DMS53 (cell line): ENCODE data around the gene SGK2.
"Not testable (repeated sequence)": the region's sequence is repeated elsewhere in the genome, so short reads cannot be mapped to it uniquely, and the experiment has no call there.

Source experiments
- DNase-seq: peaks from one replicate; lab custom pipeline; 2025; lab: John Stamatoyannopoulos, UW

Gene SGK2

GRCh38 chr20:43563429-43563828 lies 4.6 kb downstream of the SGK2 start:
- no peak for DNase-seq

DNA sequence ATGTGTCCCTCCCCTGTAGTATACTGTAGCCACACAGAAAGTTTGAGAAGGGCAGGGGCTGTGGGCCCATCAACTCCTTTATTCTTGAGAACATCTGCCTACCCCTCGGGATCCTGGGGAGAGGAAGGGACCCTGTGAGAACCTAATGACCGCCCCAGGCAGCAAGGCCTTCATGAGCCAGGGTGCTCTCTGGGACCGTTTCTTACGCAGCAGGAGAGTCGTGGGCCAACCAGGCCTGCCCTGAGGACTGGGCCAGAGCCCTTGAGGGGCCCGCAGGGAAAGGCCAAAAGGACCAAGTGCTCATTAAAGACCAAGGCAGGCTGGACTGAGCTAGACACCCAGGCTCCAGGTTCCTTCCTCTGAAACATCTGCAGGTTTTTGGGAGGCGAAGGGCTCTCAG lies 5.2 kb downstream of the SGK2 start:
- no peak for DNase-seq

- no peak for DNase-seq
Measured at GRCh38 chr20:43564455-43564854, 5.6 kb downstream of the SGK2 start.

GRCh38 chr20:43564993-43565757 lies 6.3 kb downstream of the SGK2 start:
- no peak for DNase-seq

DNA sequence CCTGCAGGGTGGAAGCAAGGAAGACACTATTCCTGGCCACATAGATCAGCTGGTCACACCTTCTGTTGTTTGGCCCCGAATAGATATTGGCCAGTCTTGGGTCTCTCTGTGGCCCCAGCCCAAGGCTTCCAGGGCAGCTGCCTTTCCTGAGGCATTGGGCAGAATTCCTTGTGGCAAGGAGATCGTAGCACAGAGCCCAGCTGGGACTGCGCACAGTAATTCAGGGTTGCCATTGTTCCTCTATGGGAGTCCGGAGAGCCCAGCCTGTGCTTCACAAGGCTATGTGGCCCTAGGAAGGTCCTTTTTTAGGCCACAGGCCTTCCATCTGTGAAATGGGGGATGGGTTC lies 6.9 kb downstream of the SGK2 start:
- DNase-seq = no peak

DNA sequence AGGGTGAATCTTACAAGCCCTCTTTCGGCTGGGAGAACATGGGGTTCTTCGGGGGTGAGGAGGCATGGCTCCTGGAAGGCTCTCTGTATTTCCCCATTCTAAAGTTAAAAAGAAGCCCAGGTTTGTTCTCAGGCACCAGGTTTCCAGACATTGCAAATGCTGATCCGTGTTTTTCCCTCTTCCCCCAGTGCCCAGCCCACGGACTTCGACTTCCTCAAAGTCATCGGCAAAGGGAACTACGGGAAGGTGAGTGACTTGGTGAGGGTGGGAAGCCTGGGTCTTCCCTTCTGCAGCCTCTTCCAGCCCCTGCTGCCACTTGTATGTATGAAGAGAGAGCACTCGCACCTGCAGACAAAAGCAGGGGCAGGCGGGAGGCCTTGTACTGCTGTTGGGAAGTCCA lies 8.7 kb downstream of the SGK2 start:
- no peak for DNase-seq

GRCh38 chr20:43568706-43569105 lies 9.9 kb downstream of the SGK2 start:
- DNase-seq = no peak

DNA sequence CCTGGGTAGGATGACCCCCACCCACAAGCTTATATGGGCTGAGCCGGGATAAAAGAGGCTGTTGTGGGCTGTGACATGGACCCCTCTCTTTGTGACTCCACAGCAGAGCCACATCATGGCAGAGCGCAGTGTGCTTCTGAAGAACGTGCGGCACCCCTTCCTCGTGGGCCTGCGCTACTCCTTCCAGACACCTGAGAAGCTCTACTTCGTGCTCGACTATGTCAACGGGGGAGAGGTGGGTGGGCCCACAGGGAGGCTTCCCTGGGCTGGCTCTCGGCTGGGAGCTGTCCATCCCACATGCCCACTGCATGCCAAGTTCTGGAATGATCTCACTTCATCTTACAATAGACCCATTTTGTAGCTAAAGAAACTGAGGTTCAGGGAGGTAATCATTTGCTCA lies 10.5 kb downstream of the SGK2 start:
- DNase-seq = no peak

DNA sequence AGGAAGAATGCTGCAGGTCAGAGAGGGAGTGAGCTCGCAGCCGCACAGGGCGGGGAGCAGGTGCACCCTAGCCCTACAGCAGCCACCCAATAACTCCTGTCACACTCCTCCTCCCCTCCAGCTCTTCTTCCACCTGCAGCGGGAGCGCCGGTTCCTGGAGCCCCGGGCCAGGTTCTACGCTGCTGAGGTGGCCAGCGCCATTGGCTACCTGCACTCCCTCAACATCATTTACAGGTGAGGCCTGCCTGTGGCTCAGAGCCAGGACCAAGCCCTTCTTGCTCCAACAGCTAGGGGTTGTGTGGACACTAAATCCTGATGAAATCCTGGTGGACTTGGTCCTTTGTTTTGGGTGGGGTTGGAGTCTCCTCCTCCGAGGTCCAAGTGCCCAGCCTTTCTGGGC lies 11.7 kb downstream of the SGK2 start:
- no peak for DNase-seq

DNA sequence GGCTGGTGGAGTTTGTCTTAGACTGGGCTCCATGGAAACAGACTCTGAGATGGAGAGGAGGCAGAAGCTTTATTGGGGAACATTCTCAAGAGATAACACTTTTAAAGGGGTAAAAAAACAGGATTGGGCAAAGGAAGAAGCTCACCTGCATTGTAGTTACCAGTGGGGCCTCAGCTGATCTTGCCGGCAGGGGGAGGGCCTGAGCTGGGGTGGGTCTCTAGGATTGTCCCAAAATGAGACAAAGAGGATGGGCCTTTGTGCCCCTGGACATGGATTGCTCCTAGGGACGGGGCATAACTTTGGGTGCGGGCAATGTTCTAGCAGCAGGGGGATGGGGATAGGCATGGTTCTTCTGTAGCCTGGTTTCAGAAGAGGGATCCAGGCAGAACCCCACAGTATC lies 12.5 kb downstream of the SGK2 start:
- no peak for DNase-seq

DNA sequence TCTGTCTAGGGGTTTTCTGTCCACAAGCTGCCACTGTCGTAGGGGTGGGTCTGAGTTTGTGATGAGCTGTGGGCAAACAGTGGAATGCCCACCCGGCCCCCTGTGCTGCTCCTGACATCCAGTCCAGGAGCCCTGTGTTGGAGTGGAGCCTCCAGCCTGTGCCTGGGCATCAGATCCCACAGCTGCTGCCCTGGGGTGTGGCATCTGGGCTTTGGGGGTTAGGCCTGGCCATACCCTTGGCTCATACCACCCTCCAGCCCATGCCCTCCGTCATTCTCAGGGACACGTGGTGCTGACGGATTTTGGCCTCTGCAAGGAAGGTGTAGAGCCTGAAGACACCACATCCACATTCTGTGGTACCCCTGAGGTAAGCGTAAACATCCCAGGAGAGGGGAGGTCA lies 12.9 kb downstream of the SGK2 start:
- DNase-seq = no peak

DNA sequence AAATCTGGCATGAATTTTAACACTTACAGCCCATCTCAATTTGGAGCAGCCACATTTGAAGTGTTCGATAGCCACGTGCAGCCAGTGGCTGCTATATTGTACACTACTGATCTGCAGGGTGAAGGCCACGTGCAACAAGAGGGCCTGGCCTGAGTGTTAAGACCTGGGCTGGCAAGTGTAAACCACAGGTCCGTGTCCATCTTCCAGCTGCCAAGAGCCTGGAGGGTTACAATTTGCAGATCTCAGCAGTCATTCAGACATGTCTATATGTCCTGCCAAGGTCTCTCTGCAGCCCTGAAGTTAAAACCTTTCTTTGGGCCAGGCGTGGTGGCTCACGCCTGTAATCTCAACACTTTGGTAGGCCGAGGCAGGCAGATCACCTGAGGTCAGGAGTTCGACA lies 14.1 kb downstream of the SGK2 start:
- no peak for DNase-seq

- no peak for DNase-seq
Measured at GRCh38 chr20:43576108-43576507, 17.3 kb downstream of the SGK2 start.

- DNase-seq = no peak
Measured at GRCh38 chr20:43579861-43580793, 21.3 kb downstream of the SGK2 start.

DNA sequence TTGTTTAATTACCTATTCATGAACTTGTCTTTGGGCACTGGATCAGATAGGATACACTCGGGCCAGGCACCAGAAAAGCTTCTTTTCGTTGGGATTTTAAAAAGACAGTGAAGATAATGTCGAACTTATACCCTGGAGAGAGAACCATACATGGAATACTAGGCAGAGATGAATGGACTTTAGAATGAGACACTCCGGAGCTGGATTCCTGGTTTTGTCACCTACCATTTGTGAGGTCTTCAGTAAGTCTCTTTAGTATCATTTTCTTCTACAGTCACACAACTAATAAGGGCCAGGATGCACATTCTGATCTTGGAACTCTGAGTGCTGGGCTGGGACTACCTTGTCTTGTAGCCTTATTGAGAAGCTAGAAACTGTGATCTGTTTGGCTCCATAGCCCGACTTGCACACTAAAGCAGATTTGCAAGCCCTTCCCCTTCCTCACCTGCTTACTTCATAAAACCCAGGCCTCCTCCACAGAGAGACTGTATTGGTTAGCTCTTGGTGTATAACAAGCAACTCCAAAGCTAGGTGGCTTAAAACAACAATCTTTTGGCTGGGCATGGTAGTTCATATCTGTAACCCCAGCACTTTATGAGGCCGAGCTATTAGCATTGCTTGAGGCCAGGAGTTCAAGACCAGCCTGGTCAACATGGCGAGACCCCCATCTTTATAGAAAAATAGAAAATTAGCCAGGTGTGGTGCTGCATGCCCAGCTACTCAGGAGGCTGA lies 24.5 kb downstream of the SGK2 start:
- DNase-seq = no peak

DNA sequence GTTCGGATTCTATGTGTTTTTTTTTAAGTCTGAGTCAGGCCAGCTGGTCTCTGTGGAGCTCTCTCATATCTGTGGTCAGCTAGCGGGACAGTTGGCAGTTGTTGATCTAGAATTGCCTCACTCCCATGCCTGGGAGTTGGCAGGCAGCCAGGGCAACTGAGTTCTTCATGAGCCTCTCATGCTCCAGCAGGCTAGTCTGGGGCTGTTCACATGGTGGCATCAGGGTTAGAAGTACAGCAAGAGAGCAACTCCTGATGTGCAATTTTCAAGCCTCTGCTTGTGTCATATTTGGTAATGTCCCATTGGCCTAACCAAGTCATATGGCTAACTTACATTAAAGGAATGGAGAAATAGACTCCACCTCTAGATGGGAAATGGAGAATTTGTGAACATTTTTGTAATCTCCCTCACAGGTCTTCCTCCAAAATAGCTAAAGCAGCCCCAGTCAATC lies 25.2 kb downstream of the SGK2 start:
- DNase-seq = peak; percentile 43

GRCh38 chr20:43584448-43585136 lies 25.8 kb downstream of the SGK2 start:
- no peak for DNase-seq

DNA sequence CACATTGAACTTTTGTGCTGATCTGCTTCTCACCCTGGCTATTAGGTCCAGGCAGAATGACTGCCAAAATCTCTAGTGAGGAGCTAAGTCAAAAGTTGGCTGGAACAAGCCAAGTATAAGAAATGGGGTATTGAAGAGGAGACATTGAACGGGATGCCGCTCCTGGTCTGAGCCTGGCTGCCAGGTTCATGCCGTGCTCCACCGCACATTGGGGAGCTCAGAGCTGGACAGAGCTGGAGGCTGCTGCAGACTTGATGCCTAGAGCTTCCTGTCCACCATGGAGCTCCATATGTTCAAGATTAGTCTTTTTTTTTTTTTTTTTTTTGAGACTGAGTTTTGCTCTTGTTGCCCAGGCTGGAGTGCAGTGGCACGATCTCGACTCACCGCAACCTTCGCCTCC lies 27.8 kb downstream of the SGK2 start:
- DNase-seq = no peak

- not testable (repeated sequence) for DNase-seq
Measured at GRCh38 chr20:43588526-43588925, 29.7 kb downstream of the SGK2 start.

DNA sequence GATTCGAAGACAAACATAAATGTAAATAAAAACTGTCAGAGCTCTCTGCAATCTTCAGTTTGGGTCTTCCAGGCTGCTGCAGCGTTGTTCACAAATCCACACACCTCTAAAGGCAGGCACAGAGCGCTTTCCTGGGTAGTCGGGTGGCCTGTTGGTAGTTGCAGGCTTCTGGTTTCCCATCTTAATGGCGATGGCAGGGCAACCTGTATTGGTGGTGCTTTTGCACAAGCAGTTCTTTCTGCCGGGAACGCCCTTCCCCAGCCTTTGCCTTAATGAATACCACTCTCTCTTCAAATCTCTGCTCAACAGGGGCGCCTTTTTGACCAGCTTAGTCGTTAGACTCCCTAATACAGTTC lies 31.2 kb downstream of the SGK2 start:
- peak; percentile 68 for DNase-seq

- DNase-seq = peak; percentile 98
Measured at GRCh38 chr20:43590392-43591303, 31.8 kb downstream of the SGK2 start, which contains the start of gene IFT52. Gene IFT52, plus strand, starts transcription at chr20:43590937. Its CDS starts 3,762 bp downstream, at chr20:43594699.
